Left renal pelvis (tissue), 4 donors: ENCODE data around the gene CPTP. TPM values are rescaled to one million over a fixed set of nuclear protein-coding genes. Genes with fewer than 3 reads are reported as not detected.

Experiments used
- DNase-seq, 4 donors: peaks; one replicate each; pipeline ENCODE4 v3.0.0-alpha.2; 2013; ENCODE audit warnings: low read depth in 4 of 4, low spot score in 3 of 4
- polyA plus RNA-seq, 4 donors: library from polyadenylated mRNA; unstranded; fragments of 120-200 nt; gene quantifications; one replicate each; pipeline ENCODE4 v1.2.1, GENCODE V29; 2013; ENCODE audit not compliant: insufficient read length in 4 of 4

CPTP gene
- polyA plus RNA-seq, 4 donors = 10.3 to 19.5 (median 13.2) TPM

- no peak for DNase-seq
These were observed 22.5 kb downstream of the CPTP start for GRCh38 chr1:1347026-1347595.

GRCh38 chr1:1347663-1348419 is 23.2 kb downstream of the CPTP start:
- DNase-seq = no peak

- no peak for DNase-seq
These were observed 24.0 kb downstream of the CPTP start for GRCh38 chr1:1348420-1349255.

GRCh38 chr1:1349256-1350012 is 24.8 kb downstream of the CPTP start, which contains the start of gene DVL1:
DVL1 (minus strand) TSS chr1:1349418; CDS start chr1:1349065, 353 bp downstream.
- peak in 1 of 4 donors; percentile 70 for DNase-seq

GRCh38 chr1:1351511-1352427 is 27.2 kb downstream of the CPTP start:
- DNase-seq = no peak

DNA sequence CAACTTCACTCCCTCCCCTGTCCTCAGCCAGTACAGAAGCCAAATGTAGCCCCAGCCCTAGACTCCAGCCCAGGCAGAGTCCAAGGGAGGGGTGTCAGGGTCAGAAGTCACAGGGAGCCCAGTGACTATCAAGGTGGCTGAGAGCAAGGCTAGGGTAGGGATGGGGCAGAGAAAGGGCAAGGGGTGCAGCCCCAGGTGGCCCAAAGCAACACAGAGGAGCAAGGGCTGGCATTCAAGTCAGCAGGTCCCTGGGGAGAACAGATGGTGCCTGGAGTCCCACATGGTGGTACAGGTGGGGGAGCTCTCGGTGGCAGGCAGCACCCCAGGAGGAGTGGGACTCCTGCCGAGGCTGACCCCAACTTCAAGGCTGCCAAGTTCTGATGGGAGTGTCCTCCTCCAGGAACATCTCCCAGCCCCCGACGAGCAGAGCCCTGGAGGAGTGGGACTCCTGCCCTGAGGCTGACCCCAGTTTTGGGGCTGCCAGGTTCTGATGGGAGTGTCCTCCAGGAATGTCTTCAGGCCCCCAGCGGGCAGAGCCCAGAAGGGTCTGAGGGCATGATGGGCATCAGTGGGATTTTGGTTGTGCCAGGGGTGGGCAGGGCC is 28.3 kb downstream of the CPTP start:
- no peak for DNase-seq

- no peak for DNase-seq
These were observed 29.0 kb downstream of the CPTP start for GRCh38 chr1:1353389-1354151.

DNA sequence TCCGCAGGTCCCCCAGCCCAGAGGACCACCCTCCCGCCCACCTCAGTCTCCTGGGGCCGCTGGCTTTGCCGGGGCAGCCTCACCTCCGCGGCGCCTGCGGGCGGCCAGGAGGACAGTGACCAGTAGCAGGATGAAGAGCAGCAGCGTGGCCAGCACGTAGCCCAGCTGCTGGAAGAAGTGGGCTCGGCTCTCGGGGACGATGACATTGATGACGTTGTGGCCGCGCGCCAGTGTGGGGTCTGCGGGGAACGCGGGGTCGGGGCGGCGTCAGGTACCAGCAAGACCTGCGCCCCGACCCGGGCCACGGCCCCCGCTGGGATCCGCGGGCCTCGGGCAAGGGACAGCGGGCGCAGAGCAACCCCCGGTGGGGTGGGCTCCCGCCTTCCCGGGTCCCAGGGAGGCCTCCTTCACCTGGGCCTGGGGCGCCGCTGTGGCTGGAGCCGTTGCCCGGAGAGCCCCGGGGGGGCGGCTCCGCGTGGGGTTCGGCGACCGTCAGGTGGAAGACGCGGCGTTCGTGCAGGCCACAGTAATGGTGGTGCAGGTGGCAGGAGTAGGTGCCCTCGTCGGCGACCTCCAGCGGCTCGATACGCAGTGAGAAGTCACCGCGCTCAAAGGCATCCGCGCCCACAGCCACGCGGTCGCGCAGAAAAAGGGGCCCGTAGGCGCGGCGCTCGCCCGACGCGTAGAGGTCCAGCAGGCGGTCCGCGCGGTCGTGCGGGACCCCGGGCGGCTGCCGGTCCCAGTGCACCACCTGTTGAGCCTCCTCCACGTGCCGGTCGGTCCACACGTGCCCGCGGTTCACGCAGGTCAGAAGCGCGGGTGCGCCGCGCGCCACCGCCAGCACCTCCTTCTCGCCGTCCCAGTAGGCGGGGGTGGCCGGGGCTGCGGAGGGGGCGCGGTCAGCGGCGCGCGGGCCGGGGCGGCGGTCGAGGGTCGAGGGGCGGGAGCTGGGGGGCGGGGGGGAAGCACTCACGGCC is 30.0 kb downstream of the CPTP start:
- DNase-seq = no peak

DNA sequence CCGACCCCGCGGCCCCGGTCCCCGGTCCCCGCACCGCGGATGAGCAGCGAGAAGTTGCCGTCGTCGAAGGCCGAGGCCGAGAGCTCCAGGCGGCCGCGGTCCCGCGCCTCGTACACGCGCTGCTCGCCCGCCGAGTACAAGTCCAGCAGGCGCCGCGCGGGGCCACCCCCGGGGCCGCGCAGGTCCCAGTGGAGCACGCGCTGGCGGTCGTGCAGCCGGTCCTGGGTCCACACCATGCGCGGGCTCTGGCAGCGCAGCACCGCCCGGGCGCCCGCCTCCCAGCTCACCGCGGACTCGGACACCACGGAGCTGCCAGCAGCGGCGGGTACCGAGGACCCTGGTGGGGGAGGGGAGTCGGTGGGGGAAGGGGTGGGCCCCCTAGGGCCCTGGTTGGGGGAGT is 30.8 kb downstream of the CPTP start:
- DNase-seq = no peak

DNA sequence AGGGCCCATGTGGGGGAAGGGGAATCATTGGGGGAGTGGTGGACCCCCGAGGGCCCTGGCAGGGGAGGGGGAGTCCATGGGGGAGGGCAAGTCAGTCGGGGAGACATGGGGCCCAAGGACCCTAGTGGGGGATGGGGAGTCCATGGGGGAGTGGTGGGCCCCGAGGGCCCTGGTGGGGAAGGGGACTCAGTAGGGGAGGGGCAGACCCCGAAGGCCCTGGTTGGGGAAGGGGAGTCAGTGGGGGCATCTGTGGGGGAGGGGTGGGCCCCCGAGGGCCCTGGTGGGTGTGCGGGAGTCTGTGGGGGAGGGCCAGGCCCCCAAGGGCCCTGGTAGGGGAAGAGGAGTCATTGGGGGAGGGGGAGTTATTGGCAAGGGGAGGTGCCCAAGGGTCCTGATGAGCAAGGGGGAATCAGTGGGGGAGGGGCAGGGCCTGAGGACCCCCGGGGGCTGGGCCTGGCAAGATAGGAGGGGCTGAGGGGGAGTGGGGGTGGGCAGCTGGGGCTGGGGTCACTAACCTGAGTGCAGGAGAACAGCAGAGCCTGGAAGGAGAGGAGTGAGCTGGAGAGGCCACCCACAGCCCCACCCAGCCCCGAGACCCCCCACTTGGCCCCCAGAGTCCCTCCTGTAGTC is 31.7 kb downstream of the CPTP start:
- no peak for DNase-seq

DNA sequence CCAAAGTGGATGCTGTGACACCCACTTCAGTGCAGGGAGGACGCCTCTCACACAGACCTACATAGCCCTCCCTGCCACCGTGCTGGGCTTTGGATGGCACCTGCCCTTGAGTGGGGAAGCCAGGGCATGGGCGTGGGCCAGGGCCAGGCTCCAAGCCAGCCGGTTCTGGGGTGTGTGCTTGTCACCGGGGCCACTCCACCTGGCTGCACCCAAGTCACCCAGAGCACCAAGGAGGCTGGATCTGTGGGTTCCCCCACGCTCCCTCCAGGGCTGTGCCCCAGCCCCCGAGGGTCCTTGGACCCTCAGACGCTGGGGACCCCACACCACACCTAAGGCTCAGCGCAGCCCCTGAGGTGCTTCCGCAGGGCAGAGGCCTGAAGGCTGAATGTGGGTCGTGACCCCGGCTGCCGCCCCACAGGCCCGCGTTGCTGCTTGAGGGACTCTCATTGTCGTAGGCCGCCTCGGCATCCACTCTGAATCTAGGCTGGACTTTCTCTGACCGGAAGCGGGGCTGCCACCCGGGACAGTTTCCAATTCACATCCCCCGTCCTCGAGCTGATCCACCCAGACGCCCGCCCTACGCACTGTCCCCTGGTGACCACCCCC is 32.3 kb downstream of the CPTP start:
- DNase-seq = no peak

GRCh38 chr1:1357871-1358432 is 33.4 kb downstream of the CPTP start:
- DNase-seq = no peak

- DNase-seq = peak in 1 of 4 donors; percentile 63
These were observed 34.0 kb downstream of the CPTP start, which contains the start of gene MXRA8 for GRCh38 chr1:1358433-1359271. MXRA8 (minus strand) TSS chr1:1358555; CDS start chr1:1358504, 51 bp downstream.

GRCh38 chr1:1359308-1359663 is 34.7 kb downstream of the CPTP start:
- DNase-seq = no peak
